Measurements from ENCODE around the gene LHFPL6. TPM values are rescaled to one million over a fixed set of nuclear protein-coding genes. Genes with fewer than 3 reads are reported as not detected.

Gene LHFPL6
- total RNA-seq, 1 experiment from 2014 or later = 2.5 TPM

DNA sequence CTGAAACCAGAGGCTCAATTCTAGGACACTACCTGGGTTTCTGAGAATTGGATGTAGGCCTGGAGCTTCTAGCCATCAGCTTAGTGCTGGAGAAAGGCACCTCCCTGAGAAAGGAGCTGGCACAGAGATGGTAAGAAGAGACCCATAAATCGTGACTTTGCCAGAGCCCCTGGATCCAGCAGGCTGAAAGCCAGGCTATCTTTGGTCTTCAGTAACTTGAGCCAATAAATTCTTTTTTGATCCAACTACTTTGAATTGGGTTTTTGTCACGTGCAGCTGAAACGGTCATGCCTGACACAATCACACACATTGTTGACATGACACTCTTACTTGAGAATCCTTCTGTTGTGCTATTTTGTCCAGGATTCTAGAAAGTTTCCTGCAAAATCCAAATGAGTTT is 103.4 kb downstream of the LHFPL6 start:
- intact Hi-C loops (cut with micrococcal nuclease; ENCODE audit: unreplicated experiment) = no loop called here
- no peaks in the 10 kb centered on the region for H3K9me3 ChIP-seq (ENCODE audit: insufficient read depth, low read depth)
- no peaks in the 10 kb centered on the region for H3K9me2 ChIP-seq (ENCODE audit: insufficient read depth)
- H3K27ac ChIP-seq = no peak overlapping the region
- H3K4me3 ChIP-seq = no peak overlapping the region
- ChIA-PET POLR2A (ENCODE audit: unreplicated experiment) (no interaction called here), CTCF (no interaction called here)
- H3K4me1 ChIP-seq (replicated peaks; ENCODE audit: insufficient read depth) = no peaks in the 10 kb centered on the region
- no TSS peak for BruUV-seq (replicated peaks)
- H2AFZ ChIP-seq = no peak overlapping the region
- no peaks in the 10 kb centered on the region for H3K27me3 ChIP-seq (ENCODE audit: insufficient read depth, low read depth)
- no peak overlapping the region for H3K4me2 ChIP-seq
- H3F3A ChIP-seq (ENCODE audit: insufficient read depth, low read depth) = no peaks in the 10 kb centered on the region
- DNase-seq = no peak
- no peaks in the 10 kb centered on the region for H3K79me2 ChIP-seq (ENCODE audit: low read depth)
- no peaks in the 10 kb centered on the region for H4K20me1 ChIP-seq (ENCODE audit: insufficient read depth)
- TF ChIP-seq, protein P1, sequence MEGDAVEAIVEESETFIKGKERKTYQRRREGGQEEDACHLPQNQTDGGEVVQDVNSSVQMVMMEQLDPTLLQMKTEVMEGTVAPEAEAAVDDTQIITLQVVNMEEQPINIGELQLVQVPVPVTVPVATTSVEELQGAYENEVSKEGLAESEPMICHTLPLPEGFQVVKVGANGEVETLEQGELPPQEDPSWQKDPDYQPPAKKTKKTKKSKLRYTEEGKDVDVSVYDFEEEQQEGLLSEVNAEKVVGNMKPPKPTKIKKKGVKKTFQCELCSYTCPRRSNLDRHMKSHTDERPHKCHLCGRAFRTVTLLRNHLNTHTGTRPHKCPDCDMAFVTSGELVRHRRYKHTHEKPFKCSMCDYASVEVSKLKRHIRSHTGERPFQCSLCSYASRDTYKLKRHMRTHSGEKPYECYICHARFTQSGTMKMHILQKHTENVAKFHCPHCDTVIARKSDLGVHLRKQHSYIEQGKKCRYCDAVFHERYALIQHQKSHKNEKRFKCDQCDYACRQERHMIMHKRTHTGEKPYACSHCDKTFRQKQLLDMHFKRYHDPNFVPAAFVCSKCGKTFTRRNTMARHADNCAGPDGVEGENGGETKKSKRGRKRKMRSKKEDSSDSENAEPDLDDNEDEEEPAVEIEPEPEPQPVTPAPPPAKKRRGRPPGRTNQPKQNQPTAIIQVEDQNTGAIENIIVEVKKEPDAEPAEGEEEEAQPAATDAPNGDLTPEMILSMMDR (conservative IDR thresholded peaks at IDR 0.05) = no peak
- no peak for TF ChIP-seq EZH2 (IDR thresholded peaks at IDR 0.05; ENCODE audit: low read depth)
- H3K36me3 ChIP-seq (ENCODE audit: low read depth) = no peaks in the 10 kb centered on the region

DNA sequence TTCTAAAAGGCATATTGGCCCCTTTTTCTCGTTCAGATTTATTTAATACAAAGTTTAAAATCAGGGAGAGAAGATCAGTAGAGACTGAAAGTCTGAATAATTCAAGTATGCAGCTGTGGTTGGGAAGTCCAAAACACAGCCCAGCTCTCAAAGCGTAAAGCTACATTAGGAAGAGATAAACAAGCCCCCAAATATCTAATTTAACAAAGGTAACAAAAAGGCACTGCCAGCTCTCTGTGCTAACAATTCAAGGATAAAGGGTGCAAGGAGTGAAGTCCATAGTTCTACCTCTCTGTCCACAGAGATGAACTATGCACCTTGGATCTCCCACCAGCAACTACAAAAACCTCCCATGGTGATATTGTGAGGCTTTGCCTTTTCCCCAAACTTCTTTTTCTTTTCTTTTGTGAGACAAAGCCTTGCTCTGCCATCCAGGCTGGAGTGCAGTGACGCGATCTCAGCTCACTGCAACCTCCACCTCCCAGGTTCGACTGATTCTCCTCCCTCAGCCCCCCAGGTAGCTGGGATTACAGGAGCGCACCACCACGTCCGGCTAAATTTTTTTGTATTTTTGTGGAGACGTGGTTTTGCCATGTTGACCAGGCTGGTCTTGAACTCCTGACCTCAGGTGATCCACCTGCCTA is 104.4 kb downstream of the LHFPL6 start:
- DNase-seq = no peak
- Histone ChIP-seq H3K36me3 (ENCODE audit: low read depth) (no peaks in the 10 kb centered on the region), H3K4me1 (replicated peaks; ENCODE audit: insufficient read depth) (no peaks in the 10 kb centered on the region), H3K4me3 (no peak overlapping the region), H4K20me1 (ENCODE audit: insufficient read depth) (no peaks in the 10 kb centered on the region), H3K9me3 (ENCODE audit: insufficient read depth, low read depth) (no peaks in the 10 kb centered on the region), H3K27ac (no peak overlapping the region), H3F3A (ENCODE audit: insufficient read depth, low read depth) (no peaks in the 10 kb centered on the region), H2AFZ (no peak overlapping the region), H3K27me3 (ENCODE audit: insufficient read depth, low read depth) (no peaks in the 10 kb centered on the region), H3K9me2 (ENCODE audit: insufficient read depth) (no peaks in the 10 kb centered on the region), H3K79me2 (ENCODE audit: low read depth) (no peaks in the 10 kb centered on the region), H3K4me2 (no peak overlapping the region)
- POLR2A ChIA-PET (ENCODE audit: unreplicated experiment) = no interaction called here
- no TSS peak for BruUV-seq (replicated peaks)
- intact Hi-C loops (cut with micrococcal nuclease; ENCODE audit: unreplicated experiment) = no loop called here
- TF ChIP-seq EZH2 (IDR thresholded peaks at IDR 0.05; ENCODE audit: low read depth) = no peak
- TF ChIP-seq, protein P1 (conservative IDR thresholded peaks at IDR 0.05) = no peak
- CTCF ChIA-PET = no interaction called here

DNA sequence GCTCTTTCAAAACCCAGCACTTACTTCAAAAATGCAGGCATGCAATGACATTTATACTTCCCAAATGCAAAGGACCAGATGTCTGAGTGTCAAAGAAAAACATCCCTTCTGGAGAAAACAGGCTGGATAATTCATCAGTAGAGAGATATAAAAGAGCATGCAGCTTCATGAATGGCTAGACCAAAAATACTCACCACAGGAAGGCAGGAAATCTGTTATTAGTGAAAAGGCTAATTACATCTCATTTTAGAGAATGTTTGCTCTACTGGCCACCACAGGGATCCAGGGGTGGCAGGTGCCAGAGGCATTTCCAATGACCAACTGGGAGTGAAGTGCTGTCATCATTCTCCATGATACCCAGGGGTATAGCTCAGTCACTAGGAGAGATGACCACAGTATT is 106.5 kb downstream of the LHFPL6 start:
- intact Hi-C loops (cut with micrococcal nuclease; ENCODE audit: unreplicated experiment) = no loop called here
- CTCF ChIA-PET = no interaction called here
- Histone ChIP-seq H4K20me1 (ENCODE audit: insufficient read depth) (no peaks in the 10 kb centered on the region), H3K79me2 (ENCODE audit: low read depth) (no peaks in the 10 kb centered on the region), H3F3A (ENCODE audit: insufficient read depth, low read depth) (no peaks in the 10 kb centered on the region), H3K4me2 (no peak overlapping the region), H3K4me1 (replicated peaks; ENCODE audit: insufficient read depth) (no peaks in the 10 kb centered on the region), H3K9me3 (ENCODE audit: insufficient read depth, low read depth) (no peaks in the 10 kb centered on the region), H3K36me3 (ENCODE audit: low read depth) (no peaks in the 10 kb centered on the region), H3K27ac (no peak overlapping the region), H3K9me2 (ENCODE audit: insufficient read depth) (no peaks in the 10 kb centered on the region), H2AFZ (no peak overlapping the region), H3K4me3 (no peak overlapping the region), H3K27me3 (ENCODE audit: insufficient read depth, low read depth) (no peaks in the 10 kb centered on the region)
- DNase-seq = no peak
- BruUV-seq (replicated peaks) = no TSS peak
- TF ChIP-seq, protein P1 (conservative IDR thresholded peaks at IDR 0.05) = no peak
- POLR2A ChIA-PET (ENCODE audit: unreplicated experiment) = no interaction called here

Data from PC-9 (cell line).